Liver (tissue), 9 donors: Measurements from ENCODE around the gene FIG4. TPM values are rescaled to one million over a fixed set of nuclear protein-coding genes. Genes with fewer than 3 reads are reported as not detected.

Source experiments
- DNase-seq: peaks from one replicate; pipeline ENCODE4 v3.0.0-alpha.2; 2017; ENCODE audit warnings: low spot score
- H3K27ac ChIP-seq, 2 donors: one replicate each; pipeline ENCODE4 v1.7.0; 2013; ENCODE audit warnings: inconsistent platforms in 2 of 2, low read length in 2 of 2, control low read depth in 1 of 2, low read depth in 1 of 2, mild to moderate bottlenecking in 1 of 2
- H3K27me3 ChIP-seq, 4 donors: one replicate each; pipeline versions ENCODE4 v1.6.1 to v1.7.0; 2013; ENCODE audit warnings: low read length in 3 of 4, inconsistent platforms in 1 of 4, mild to moderate bottlenecking in 1 of 4, moderate library complexity in 1 of 4; ENCODE audit not compliant: control insufficient read depth in 4 of 4, insufficient read depth in 4 of 4
- H3K36me3 ChIP-seq, 4 donors: one replicate each; pipeline versions ENCODE4 v1.6.1 to v1.7.0; 2013; ENCODE audit warnings: low read length in 3 of 4, mild to moderate bottlenecking in 3 of 4, low read depth in 1 of 4, moderate library complexity in 1 of 4; ENCODE audit not compliant: control insufficient read depth in 4 of 4, insufficient read depth in 3 of 4
- H3K4me1 ChIP-seq, 4 donors: one replicate each; pipeline versions ENCODE4 v1.6.1 to v1.7.0; 2013; ENCODE audit warnings: low read length in 3 of 4, mild to moderate bottlenecking in 3 of 4, moderate library complexity in 1 of 4; ENCODE audit not compliant: control insufficient read depth in 4 of 4, insufficient read depth in 4 of 4
- H3K4me3 ChIP-seq, 3 donors: one replicate each; pipeline versions ENCODE4 v1.6.1 to v1.7.0; 2013; ENCODE audit warnings: low read length in 3 of 3, control low read depth in 1 of 3, low read depth in 1 of 3, mild to moderate bottlenecking in 1 of 3
- H3K9ac ChIP-seq, 2 donors: one replicate each; pipeline ENCODE4 v1.7.0; 2013; ENCODE audit warnings: low read length in 2 of 2, mild to moderate bottlenecking in 2 of 2, moderate library complexity in 2 of 2, control low read depth in 1 of 2, low read depth in 1 of 2
- H3K9me3 ChIP-seq, 4 donors: one replicate each; pipeline versions ENCODE4 v1.6.1 to v1.7.0; 2013; ENCODE audit warnings: low read length in 3 of 4; ENCODE audit not compliant: control insufficient read depth in 4 of 4
- ATF3 ChIP-seq: IDR thresholded peaks from 2 replicates; pipeline ENCODE4 v1.6.1; 2016; ENCODE audit warnings: antibody characterized with exemption
- CTCF ChIP-seq: fragments of 150-350 bp; IDR thresholded peaks from 2 replicates; pipeline ENCODE4 v1.5.1; 2017; ENCODE audit warnings: improper control_type of control experiment, low read depth, low read length; ENCODE audit not compliant: missing input control
- EGR1 ChIP-seq, 2 donors: IDR thresholded peaks; 2 replicates each; pipeline ENCODE4 v1.6.1; 2016 to 2018; ENCODE audit warnings: antibody characterized with exemption in 2 of 2, low read depth in 2 of 2
- FOXA1 ChIP-seq: IDR thresholded peaks from 2 replicates; pipeline ENCODE4 v1.6.1; 2016; ENCODE audit warnings: antibody characterized with exemption
- FOXA2 ChIP-seq: IDR thresholded peaks from 2 replicates; pipeline ENCODE4 v1.6.1; 2016; ENCODE audit warnings: antibody characterized with exemption
- GABPA ChIP-seq, 2 donors: IDR thresholded peaks in 1 of 2; conservative IDR thresholded peaks in 1 of 2; 2 replicates each; pipeline ENCODE4 v1.6.1; 2016; ENCODE audit warnings: antibody characterized with exemption in 2 of 2, mild to moderate bottlenecking in 1 of 2, moderate library complexity in 1 of 2
- HNF4A ChIP-seq, 2 donors: conservative IDR thresholded peaks; 2 replicates each; pipeline ENCODE4 v1.6.1; 2016; ENCODE audit warnings: antibody characterized with exemption in 2 of 2, mild to moderate bottlenecking in 2 of 2
- HNF4G ChIP-seq: IDR thresholded peaks from 2 replicates; pipeline ENCODE4 v1.6.1; 2016; ENCODE audit warnings: antibody characterized with exemption
- JUND ChIP-seq, 2 donors: IDR thresholded peaks; 2 replicates each; pipeline ENCODE4 v1.6.1; 2016; ENCODE audit warnings: antibody characterized with exemption in 2 of 2
- MAX ChIP-seq: IDR thresholded peaks from 2 replicates; pipeline ENCODE4 v1.6.1; 2016; ENCODE audit warnings: antibody characterized with exemption
- NR2F2 ChIP-seq: IDR thresholded peaks from 2 replicates; pipeline ENCODE4 v1.6.1; 2016; ENCODE audit warnings: antibody characterized with exemption
- RAD21 ChIP-seq, 2 donors: IDR thresholded peaks; 2 replicates each; pipeline ENCODE4 v1.6.1; 2016; ENCODE audit warnings: antibody characterized with exemption in 2 of 2, mild to moderate bottlenecking in 2 of 2
- REST ChIP-seq: IDR thresholded peaks from 2 replicates; pipeline ENCODE4 v1.6.1; 2016; ENCODE audit warnings: antibody characterized with exemption, mild to moderate bottlenecking
- RXRA ChIP-seq, 2 donors: IDR thresholded peaks; 2 replicates each; pipeline ENCODE4 v1.6.1; 2017 to 2018; ENCODE audit warnings: antibody characterized with exemption in 2 of 2, mild to moderate bottlenecking in 1 of 2
- SP1 ChIP-seq: IDR thresholded peaks from 2 replicates; pipeline ENCODE4 v1.6.1; 2018; ENCODE audit warnings: antibody characterized with exemption, mild to moderate bottlenecking
- TAF1 ChIP-seq: conservative IDR thresholded peaks from 2 replicates; pipeline ENCODE4 v1.6.1; 2016; ENCODE audit warnings: antibody characterized with exemption, mild to moderate bottlenecking
- YY1 ChIP-seq: IDR thresholded peaks from 2 replicates; pipeline ENCODE4 v1.6.1; 2016; ENCODE audit warnings: antibody characterized with exemption, mild to moderate bottlenecking
- ZBTB33 ChIP-seq: IDR thresholded peaks from 2 replicates; pipeline ENCODE4 v1.6.1; 2016; ENCODE audit warnings: antibody characterized with exemption
- WGBS: extraction: QIAGEN DNeasy Blood & Tissue Kit; methylation state at CpG from one replicate; pipeline ENCODE4 v1.1.7; 2013; 5-methylcytosine and 5-hydroxymethylcytosine counted together
- polyA plus RNA-seq, 2 donors: library from polyadenylated mRNA; stranded (reverse) in 1 of 2; unstranded in 1 of 2; fragments of 200-250 nt in 1 of 2; fragments of >200 nt in 1 of 2; fragmentation: Nextera tagmentation in 1 of 2; extraction: Ambion mirVana in 1 of 2; gene quantifications; one replicate each; pipeline versions ENCODE4 v1.2.1 to v1.2.3, GENCODE V29; 2013 to 2015
- total RNA-seq, 2 donors: library from RNA; depleted of rRNA; stranded (reverse); fragments of >200 nt; gene quantifications; one replicate each; pipeline ENCODE4 v1.2.3, GENCODE V29; 2014
- donor health status: healthy.
- donor health status: healthy.
- donor health status: healthy.
- donor health status: healthy.
- donor health status: healthy.

Gene FIG4
- total and polyA plus RNA-seq, 4 donors = 3.4 to 8.7 (median 4.6) TPM

GRCh38 chr6:109690373-109690736, 741 bp upstream of the FIG4 start:
- WGBS = under 1% methylated on average over 24 of the region's 24 CpGs
- DNase-seq = peak; percentile 65
- H3K27ac ChIP-seq = peak overlapping the region; percentile 83 to 90

GRCh38 chr6:109693111-109693510, 2.0 kb downstream of the FIG4 start:
- no peak overlapping the region for H3K4me3 ChIP-seq
- H3K4me1 ChIP-seq = peaks cover 0 to 14% (median 13%) of the 10 kb centered on the region in 4 donors
- TF ChIP-seq REST (no peak), FOXA2 (no peak), YY1 (no peak), ATF3 (no peak), GABPA (IDR thresholded peaks at IDR 0.05 in 1 of 2, conservative IDR thresholded peaks at IDR 0.05 in 1 of 2) (no peak), RXRA (IDR thresholded peaks at IDR 0.05) (no peak), ZBTB33 (no peak), HNF4G (no peak), FOXA1 (no peak), HNF4A (conservative IDR thresholded peaks at IDR 0.05) (no peak), SP1 (no peak), EGR1 (IDR thresholded peaks at IDR 0.05; ENCODE audit: low read depth in 2 of 2) (no peak), JUND (IDR thresholded peaks at IDR 0.05) (no peak), CTCF (no peak), RAD21 (IDR thresholded peaks at IDR 0.05) (no peak), MAX (no peak), NR2F2 (no peak), TAF1 (no peak)

More at GRCh38 chr6:109690373-109690736, 741 bp upstream of the FIG4 start:
- Histone ChIP-seq H3K9ac (peak overlapping the region; percentile 63 to 93), H3K4me3 (peak overlapping the region; percentile 82 to 99 (median 98)), H3K4me1 (peaks cover 0 to 14% (median 13%) of the 10 kb centered on the region in 4 donors), H3K9me3 (no peaks in the 10 kb centered on the region), H3K27me3 (no peaks in the 10 kb centered on the region), H3K36me3 (peaks cover 0 to under 1% (median 0%) of the 10 kb centered on the region in 4 donors)
- TF ChIP-seq JUND (IDR thresholded peaks at IDR 0.05) (no peak), RAD21 (IDR thresholded peaks at IDR 0.05) (no peak), HNF4G (no peak), TAF1 (no peak)

More at GRCh38 chr6:109693111-109693510, 2.0 kb downstream of the FIG4 start:
- no peaks in the 10 kb centered on the region for H3K27me3 ChIP-seq
- no peaks in the 10 kb centered on the region for H3K9me3 ChIP-seq
- H3K27ac ChIP-seq = no peak overlapping the region
- H3K36me3 ChIP-seq = peaks cover 0 to 4% (median 0%) of the 10 kb centered on the region in 4 donors
- H3K9ac ChIP-seq = no peak overlapping the region
- no peak for DNase-seq
